ENCODE measurements around the gene MNT.

DNA sequence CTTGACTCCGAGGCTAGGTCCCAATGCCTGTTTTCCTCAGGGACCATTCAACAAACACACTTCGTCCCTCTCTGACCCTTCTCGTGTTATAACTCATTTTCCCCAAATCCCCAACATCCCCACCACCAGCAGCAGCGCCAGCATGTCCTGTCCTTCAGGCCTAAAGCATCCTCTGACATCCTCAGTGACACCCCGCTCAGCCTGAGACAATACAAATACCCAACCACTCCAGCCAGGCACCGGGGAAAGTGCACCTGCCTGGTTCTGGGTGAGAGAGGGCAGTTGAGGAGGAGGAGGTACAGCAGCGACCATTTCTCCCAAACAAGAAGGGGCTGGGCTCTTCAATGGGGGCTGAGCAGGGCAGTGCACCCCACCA lies 4.7 kb downstream of the MNT start:
- TF ChIP-seq, protein P1, sequence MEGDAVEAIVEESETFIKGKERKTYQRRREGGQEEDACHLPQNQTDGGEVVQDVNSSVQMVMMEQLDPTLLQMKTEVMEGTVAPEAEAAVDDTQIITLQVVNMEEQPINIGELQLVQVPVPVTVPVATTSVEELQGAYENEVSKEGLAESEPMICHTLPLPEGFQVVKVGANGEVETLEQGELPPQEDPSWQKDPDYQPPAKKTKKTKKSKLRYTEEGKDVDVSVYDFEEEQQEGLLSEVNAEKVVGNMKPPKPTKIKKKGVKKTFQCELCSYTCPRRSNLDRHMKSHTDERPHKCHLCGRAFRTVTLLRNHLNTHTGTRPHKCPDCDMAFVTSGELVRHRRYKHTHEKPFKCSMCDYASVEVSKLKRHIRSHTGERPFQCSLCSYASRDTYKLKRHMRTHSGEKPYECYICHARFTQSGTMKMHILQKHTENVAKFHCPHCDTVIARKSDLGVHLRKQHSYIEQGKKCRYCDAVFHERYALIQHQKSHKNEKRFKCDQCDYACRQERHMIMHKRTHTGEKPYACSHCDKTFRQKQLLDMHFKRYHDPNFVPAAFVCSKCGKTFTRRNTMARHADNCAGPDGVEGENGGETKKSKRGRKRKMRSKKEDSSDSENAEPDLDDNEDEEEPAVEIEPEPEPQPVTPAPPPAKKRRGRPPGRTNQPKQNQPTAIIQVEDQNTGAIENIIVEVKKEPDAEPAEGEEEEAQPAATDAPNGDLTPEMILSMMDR (IDR thresholded peaks at IDR 0.05; ENCODE audit: low read depth, low read length), result no peak
- TF ChIP-seq, protein P2, sequence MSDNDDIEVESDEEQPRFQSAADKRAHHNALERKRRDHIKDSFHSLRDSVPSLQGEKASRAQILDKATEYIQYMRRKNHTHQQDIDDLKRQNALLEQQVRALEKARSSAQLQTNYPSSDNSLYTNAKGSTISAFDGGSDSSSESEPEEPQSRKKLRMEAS (IDR thresholded peaks at IDR 0.05; ENCODE audit: low read depth, low read length), result no peak
- TF ChIP-seq POLR2A (IDR thresholded peaks at IDR 0.05; ENCODE audit: extremely low read depth, insufficient read length), result no peak

Measured in NB4 (cell line).